Measurements from ENCODE around the gene RBM19. TPM values are rescaled to one million over a fixed set of nuclear protein-coding genes. Genes with fewer than 3 reads are reported as not detected.
"Not testable (repeated sequence)": the region's sequence is repeated elsewhere in the genome, so short reads cannot be mapped to it uniquely, and the experiment has no call there.

RBM19 gene
- total RNA-seq, 2 donors from 2014 or later: 38.6 to 43.1 TPM

DNA sequence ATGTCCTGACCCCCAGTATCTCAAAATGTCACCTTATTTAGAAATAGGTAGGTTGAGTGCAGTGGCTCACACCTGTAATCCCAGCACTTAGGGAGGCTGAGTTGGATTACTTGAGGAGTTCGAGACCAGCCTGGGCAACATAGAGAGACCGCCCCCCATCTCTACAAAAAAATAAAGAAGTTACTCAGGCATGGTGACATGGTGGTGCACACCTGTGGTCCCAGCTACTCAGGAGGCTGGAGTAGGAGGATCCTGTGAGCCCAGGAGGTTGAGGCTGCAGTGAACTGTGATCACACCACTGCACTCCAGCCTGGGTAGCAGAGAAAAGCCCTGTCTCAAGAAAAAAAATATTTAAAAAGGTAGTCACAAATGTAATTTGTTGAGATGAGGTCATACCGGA, 27.9 kb upstream of the RBM19 start:
- Histone ChIP-seq H3K4me3 (ENCODE audit: low read length) (no peak overlapping the region), H3K36me3 (ENCODE audit: control insufficient read depth, insufficient read depth, low read length) (no peaks in the 10 kb centered on the region), H3K9ac (ENCODE audit: extremely low read depth, low read length, poor library complexity, severe bottlenecking) (no peak overlapping the region), H3K27me3 (ENCODE audit: control insufficient read depth, insufficient read depth, low read length, poor library complexity, severe bottlenecking) (peaks cover 16% of the 10 kb centered on the region), H3K4me1 (ENCODE audit: control insufficient read depth, insufficient read depth, low read length) (no peaks in the 10 kb centered on the region), H3K9me3 (ENCODE audit: control insufficient read depth, low read length) (no peaks in the 10 kb centered on the region), H3K27ac (ENCODE audit: low read depth, low read length) (no peak overlapping the region)
- Mint-ChIP-seq H3K36me3 (ENCODE audit: low read depth) (no peaks in the 10 kb centered on the region), H3K27ac (no peak overlapping the region), H3K4me3 (no peak overlapping the region), H3K27me3 (ENCODE audit: insufficient read depth) (peaks cover 51% of the 10 kb centered on the region), H3K9me3 (no peaks in the 10 kb centered on the region), H3K4me1 (no peaks in the 10 kb centered on the region)
- DNase-seq: no peak
- TF ChIP-seq, protein P1, sequence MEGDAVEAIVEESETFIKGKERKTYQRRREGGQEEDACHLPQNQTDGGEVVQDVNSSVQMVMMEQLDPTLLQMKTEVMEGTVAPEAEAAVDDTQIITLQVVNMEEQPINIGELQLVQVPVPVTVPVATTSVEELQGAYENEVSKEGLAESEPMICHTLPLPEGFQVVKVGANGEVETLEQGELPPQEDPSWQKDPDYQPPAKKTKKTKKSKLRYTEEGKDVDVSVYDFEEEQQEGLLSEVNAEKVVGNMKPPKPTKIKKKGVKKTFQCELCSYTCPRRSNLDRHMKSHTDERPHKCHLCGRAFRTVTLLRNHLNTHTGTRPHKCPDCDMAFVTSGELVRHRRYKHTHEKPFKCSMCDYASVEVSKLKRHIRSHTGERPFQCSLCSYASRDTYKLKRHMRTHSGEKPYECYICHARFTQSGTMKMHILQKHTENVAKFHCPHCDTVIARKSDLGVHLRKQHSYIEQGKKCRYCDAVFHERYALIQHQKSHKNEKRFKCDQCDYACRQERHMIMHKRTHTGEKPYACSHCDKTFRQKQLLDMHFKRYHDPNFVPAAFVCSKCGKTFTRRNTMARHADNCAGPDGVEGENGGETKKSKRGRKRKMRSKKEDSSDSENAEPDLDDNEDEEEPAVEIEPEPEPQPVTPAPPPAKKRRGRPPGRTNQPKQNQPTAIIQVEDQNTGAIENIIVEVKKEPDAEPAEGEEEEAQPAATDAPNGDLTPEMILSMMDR (conservative IDR thresholded peaks at IDR 0.05): no peak
- 90 to 100% methylated on average over 2 to 3 of the region's 3 CpGs for WGBS, 2 experiments (ENCODE audit: insufficient coverage in 1 of 2, insufficient read length in 1 of 2)

DNA sequence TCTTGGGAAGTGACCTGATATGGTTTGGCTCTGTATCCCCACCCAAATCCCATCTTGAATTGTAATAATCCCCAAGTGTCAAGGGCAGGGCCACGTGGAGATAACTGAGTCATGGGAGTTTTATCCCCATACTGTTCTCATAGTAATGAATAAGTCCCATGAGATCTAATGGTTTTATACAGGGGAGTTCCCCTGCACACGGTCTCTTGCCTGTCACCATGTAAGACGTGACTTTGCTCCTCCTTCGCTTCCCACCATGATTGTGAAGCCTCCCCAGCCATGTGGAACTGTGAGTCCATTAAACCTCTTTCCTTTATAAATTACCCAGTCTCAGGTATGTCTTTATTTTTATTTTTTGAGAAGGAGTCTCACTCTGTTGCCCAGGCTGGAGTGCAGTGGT, 26.6 kb upstream of the RBM19 start:
- H3K9ac ChIP-seq (ENCODE audit: extremely low read depth, low read length, poor library complexity, severe bottlenecking); H3K4me1 Mint-ChIP-seq; H3K27ac ChIP-seq (ENCODE audit: low read depth, low read length); H3K4me1 ChIP-seq (ENCODE audit: control insufficient read depth, insufficient read depth, low read length); DNase-seq; H3K36me3 ChIP-seq (ENCODE audit: control insufficient read depth, insufficient read depth, low read length); H3K27ac Mint-ChIP-seq; H3K9me3 Mint-ChIP-seq; H3K4me3 ChIP-seq (ENCODE audit: low read length); H3K4me3 Mint-ChIP-seq; H3K36me3 Mint-ChIP-seq (ENCODE audit: low read depth); H3K9me3 ChIP-seq (ENCODE audit: control insufficient read depth, low read length): not testable (repeated sequence)
- peaks cover 21% of the 10 kb centered on the region for H3K27me3 ChIP-seq (ENCODE audit: control insufficient read depth, insufficient read depth, low read length, poor library complexity, severe bottlenecking)
- peaks cover 58% of the 10 kb centered on the region for H3K27me3 Mint-ChIP-seq (ENCODE audit: insufficient read depth)
- 85 to 90% methylated on average over 3 to 4 of the region's 4 CpGs for WGBS, 2 experiments (ENCODE audit: insufficient coverage in 1 of 2, insufficient read length in 1 of 2)

DNA sequence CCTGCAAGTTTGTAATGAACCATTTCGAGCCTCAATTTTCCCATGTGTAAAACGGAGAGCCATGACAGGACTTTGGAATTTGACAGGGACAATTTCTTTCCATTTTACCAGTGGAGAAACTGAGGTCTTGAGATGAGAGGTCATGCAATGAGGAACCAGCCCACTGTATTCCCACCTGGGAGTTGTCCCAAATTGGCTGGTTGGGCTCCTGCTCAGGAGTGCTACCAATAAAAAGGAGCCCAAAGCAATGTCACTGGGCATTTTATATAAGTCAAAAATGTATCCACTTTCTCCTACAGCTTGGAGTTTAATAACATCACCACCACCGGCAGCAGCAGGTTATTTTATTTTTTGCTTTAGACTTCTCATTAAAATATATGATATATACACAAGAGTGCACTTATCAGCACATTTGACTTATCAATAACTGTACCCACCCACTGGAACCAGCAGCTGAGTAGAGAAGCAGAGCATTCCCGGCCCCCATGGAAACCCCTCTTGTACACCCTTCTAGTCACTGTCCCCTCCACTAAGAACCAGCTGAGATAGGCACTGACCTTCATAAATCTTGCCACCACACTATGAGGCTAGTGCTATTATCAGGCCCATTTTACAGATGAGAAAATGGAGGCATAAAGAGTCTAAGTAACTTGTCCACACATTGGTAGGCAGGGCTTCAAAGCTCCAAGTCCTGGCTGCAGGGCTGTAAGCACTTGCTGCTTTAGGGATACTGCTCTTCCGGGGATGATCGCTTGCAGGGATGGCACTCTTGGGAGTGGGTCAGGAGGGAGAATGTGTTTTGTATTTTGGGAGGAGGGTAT, 25.3 kb upstream of the RBM19 start:
- Mint-ChIP-seq H3K27ac (no peak overlapping the region), H3K27me3 (ENCODE audit: insufficient read depth) (peaks cover 58% of the 10 kb centered on the region), H3K36me3 (ENCODE audit: low read depth) (no peaks in the 10 kb centered on the region), H3K9me3 (no peaks in the 10 kb centered on the region), H3K4me1 (no peaks in the 10 kb centered on the region), H3K4me3 (no peak overlapping the region)
- Histone ChIP-seq H3K9me3 (ENCODE audit: control insufficient read depth, low read length) (no peaks in the 10 kb centered on the region), H3K4me1 (ENCODE audit: control insufficient read depth, insufficient read depth, low read length) (no peaks in the 10 kb centered on the region), H3K27ac (ENCODE audit: low read depth, low read length) (no peak overlapping the region), H3K36me3 (ENCODE audit: control insufficient read depth, insufficient read depth, low read length) (no peaks in the 10 kb centered on the region), H3K27me3 (ENCODE audit: control insufficient read depth, insufficient read depth, low read length, poor library complexity, severe bottlenecking) (peaks cover 30% of the 10 kb centered on the region), H3K9ac (ENCODE audit: extremely low read depth, low read length, poor library complexity, severe bottlenecking) (no peak overlapping the region), H3K4me3 (ENCODE audit: low read length) (no peak overlapping the region)
- WGBS, 2 experiments (ENCODE audit: insufficient coverage in 1 of 2, insufficient read length in 1 of 2): 87 to 93% methylated on average over 5 of the region's 6 CpGs
- TF ChIP-seq, protein P1 (conservative IDR thresholded peaks at IDR 0.05): no peak
- no peak for DNase-seq
